ENCODE results near the gene YJEFN3.

- TF ChIP-seq CTCF (IDR thresholded peaks at IDR 0.05), result no peak
- no peak for TF ChIP-seq EP300 (IDR thresholded peaks at IDR 0.05)
Observed at GRCh38 chr19:19550485-19550929, 21.8 kb downstream of the YJEFN3 start.

Data from gastroesophageal sphincter (tissue), 3 donors.